ENCODE results near the gene MIOS.
A peak's percentile ranks its signal among the peaks of the same experiment; 100 is the strongest.

Gene MIOS

DNA sequence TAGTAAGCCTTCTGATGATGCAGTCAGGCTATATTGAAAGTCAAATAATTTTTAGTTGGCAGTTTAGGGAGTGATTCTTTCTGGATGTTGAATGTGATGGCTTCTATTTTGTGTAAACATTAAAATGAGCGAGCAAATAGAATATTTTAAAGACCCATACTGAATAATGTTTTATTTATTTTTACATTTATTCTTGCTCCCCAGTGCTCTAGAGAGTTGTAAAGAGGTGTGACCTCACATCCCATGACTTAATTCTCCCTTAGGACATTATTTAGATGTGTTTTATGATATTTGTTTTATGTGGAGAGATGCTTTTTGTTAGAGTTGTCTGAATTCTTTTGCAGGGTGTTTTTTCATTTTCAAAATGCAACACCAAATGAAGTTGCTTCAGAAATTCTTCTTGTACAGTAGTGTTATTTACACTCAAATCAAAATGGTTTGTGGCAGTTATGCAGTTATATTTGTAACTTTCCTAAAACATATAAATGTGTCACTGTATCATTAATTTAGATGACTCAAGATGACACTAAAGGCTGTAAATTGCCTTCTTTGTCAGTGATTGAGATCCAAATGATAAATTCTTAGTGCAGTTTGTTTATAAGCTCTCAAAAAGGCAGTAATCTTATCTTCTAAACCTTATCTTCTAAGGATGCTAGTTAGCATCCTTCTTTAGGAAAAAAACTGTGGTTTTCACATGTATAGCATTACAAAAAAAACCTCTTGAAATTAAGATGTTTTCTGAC lies 86.3 kb downstream of the MIOS start:
- Histone ChIP-seq H3K4me1 (ENCODE audit: control insufficient read depth, insufficient read depth, low read length) (peaks cover 15% of the 10 kb centered on the region), H3K27ac (ENCODE audit: extremely low read depth, low read depth, low read length) (no peak overlapping the region), H3K4me3 (ENCODE audit: low read depth, low read length) (no peak overlapping the region), H3K36me3 (ENCODE audit: control insufficient read depth in 2 of 2, insufficient read depth in 1 of 2, low read length in 2 of 2) (no peaks in the 10 kb centered on the region), H3K9me3 (ENCODE audit: control insufficient read depth, insufficient read depth, low read depth, low read length) (no peaks in the 10 kb centered on the region)
- ChIA-PET CTCF (interaction anchor here (0.7 to 1.6 kb wide), 6 partner anchors 8 to 537 kb away, joined by 3 to 4 read pairs (median 3); no protein-coding TSS in a partner anchor), POLR2A (no interaction called here)
- TF ChIP-seq ZNF23 (tag by site-specific recombination; IDR thresholded peaks at IDR 0.05; ENCODE audit: borderline replicate concordance) (no peak), BCL11A (tag by site-specific recombination; IDR thresholded peaks at IDR 0.05; ENCODE audit: low read depth) (no peak), SCRT1 (tag by site-specific recombination; IDR thresholded peaks at IDR 0.05; ENCODE audit: borderline replicate concordance) (no peak), ZNF341 (tag by site-specific recombination; IDR thresholded peaks at IDR 0.05; ENCODE audit: low read depth) (no peak), ZNF169 (tag by site-specific recombination; IDR thresholded peaks at IDR 0.05) (no peak), ZNF335 (tag by site-specific recombination; conservative IDR thresholded peaks at IDR 0.05) (peak; percentile 48; the same call in 1 of the 2 replicates), RBAK (tag by site-specific recombination; IDR thresholded peaks at IDR 0.05) (no peak), BCL11B (tag by site-specific recombination; IDR thresholded peaks at IDR 0.05; ENCODE audit: low read depth) (no peak), ZNF132 (tag by site-specific recombination; IDR thresholded peaks at IDR 0.05; ENCODE audit: borderline replicate concordance) (no peak), ZFHX2 (tag by site-specific recombination; conservative IDR thresholded peaks at IDR 0.05) (no peak), ZNF121 (tag by site-specific recombination; IDR thresholded peaks at IDR 0.05) (no peak), GLI2 (tag by site-specific recombination; IDR thresholded peaks at IDR 0.05; ENCODE audit: borderline replicate concordance, low read depth) (peak; percentile 28; the same call in 1 of the 2 replicates), ZNF19 (tag by site-specific recombination; IDR thresholded peaks at IDR 0.05; ENCODE audit: low read depth) (no peak), IKZF3 (tag by site-specific recombination; IDR thresholded peaks at IDR 0.05) (peak; percentile 49), ZNF223 (tag by site-specific recombination; IDR thresholded peaks at IDR 0.05) (no peak), ZNF629 (tag by site-specific recombination; IDR thresholded peaks at IDR 0.05) (peak; percentile 71; the same call in 1 of the 2 replicates), OSR2 (tag by site-specific recombination; IDR thresholded peaks at IDR 0.05) (peak; percentile 71), YY2 (tag by site-specific recombination; IDR thresholded peaks at IDR 0.05) (no peak), ZXDB (tag by site-specific recombination; IDR thresholded peaks at IDR 0.05) (peak; percentile 71), ZNF416 (tag by site-specific recombination; IDR thresholded peaks at IDR 0.05) (no peak), SP7 (tag by site-specific recombination; IDR thresholded peaks at IDR 0.05) (peak; percentile 16; the same call in 1 of the 2 replicates), KLF10 (tag by site-specific recombination; IDR thresholded peaks at IDR 0.05) (peak; percentile 46; the same call in 1 of the 2 replicates), TCF7L2 (IDR thresholded peaks at IDR 0.05; ENCODE audit: borderline replicate concordance, low read depth, low read length) (no peak), ZNF843 (tag by site-specific recombination; IDR thresholded peaks at IDR 0.05) (peak; percentile 84; the same call in 1 of the 2 replicates), SETDB1 (IDR thresholded peaks at IDR 0.05; ENCODE audit: insufficient read length, low read length) (no peak)
- TF ChIP-seq, protein P1, sequence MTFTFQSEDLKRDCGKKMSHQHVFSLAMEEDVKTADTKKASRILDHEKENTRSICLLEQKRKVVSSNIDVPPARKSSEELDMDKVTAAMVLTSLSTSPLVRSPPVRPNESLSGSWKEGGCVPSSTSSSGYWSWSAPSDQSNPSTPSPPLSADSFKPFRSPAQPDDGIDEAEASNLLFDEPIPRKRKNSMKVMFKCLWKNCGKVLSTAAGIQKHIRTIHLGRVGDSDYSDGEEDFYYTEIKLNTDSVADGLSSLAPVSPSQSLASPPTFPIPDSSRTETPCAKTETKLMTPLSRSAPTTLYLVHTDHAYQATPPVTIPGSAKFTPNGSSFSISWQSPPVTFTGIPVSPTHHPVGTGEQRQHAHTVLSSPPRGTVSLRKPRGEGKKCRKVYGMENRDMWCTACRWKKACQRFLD (tag by site-specific recombination; IDR thresholded peaks at IDR 0.05) = no peak
- TF ChIP-seq, protein P2, sequence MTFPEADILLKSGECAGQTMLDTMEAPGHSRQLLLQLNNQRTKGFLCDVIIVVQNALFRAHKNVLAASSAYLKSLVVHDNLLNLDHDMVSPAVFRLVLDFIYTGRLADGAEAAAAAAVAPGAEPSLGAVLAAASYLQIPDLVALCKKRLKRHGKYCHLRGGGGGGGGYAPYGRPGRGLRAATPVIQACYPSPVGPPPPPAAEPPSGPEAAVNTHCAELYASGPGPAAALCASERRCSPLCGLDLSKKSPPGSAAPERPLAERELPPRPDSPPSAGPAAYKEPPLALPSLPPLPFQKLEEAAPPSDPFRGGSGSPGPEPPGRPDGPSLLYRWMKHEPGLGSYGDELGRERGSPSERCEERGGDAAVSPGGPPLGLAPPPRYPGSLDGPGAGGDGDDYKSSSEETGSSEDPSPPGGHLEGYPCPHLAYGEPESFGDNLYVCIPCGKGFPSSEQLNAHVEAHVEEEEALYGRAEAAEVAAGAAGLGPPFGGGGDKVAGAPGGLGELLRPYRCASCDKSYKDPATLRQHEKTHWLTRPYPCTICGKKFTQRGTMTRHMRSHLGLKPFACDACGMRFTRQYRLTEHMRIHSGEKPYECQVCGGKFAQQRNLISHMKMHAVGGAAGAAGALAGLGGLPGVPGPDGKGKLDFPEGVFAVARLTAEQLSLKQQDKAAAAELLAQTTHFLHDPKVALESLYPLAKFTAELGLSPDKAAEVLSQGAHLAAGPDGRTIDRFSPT (tag by site-specific recombination; IDR thresholded peaks at IDR 0.05) = peak; percentile 69
- TF ChIP-seq, protein P3, sequence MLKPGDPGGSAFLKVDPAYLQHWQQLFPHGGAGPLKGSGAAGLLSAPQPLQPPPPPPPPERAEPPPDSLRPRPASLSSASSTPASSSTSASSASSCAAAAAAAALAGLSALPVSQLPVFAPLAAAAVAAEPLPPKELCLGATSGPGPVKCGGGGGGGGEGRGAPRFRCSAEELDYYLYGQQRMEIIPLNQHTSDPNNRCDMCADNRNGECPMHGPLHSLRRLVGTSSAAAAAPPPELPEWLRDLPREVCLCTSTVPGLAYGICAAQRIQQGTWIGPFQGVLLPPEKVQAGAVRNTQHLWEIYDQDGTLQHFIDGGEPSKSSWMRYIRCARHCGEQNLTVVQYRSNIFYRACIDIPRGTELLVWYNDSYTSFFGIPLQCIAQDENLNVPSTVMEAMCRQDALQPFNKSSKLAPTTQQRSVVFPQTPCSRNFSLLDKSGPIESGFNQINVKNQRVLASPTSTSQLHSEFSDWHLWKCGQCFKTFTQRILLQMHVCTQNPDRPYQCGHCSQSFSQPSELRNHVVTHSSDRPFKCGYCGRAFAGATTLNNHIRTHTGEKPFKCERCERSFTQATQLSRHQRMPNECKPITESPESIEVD (tag by site-specific recombination; IDR thresholded peaks at IDR 0.05) = peak; percentile 68
- TF ChIP-seq, protein P4, sequence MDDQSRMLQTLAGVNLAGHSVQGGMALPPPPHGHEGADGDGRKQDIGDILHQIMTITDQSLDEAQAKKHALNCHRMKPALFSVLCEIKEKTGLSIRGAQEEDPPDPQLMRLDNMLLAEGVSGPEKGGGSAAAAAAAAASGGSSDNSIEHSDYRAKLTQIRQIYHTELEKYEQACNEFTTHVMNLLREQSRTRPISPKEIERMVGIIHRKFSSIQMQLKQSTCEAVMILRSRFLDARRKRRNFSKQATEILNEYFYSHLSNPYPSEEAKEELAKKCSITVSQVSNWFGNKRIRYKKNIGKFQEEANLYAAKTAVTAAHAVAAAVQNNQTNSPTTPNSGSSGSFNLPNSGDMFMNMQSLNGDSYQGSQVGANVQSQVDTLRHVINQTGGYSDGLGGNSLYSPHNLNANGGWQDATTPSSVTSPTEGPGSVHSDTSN (CRISPR knock-in tag; IDR thresholded peaks at IDR 0.05) = no peak
- TF ChIP-seq, protein P5, sequence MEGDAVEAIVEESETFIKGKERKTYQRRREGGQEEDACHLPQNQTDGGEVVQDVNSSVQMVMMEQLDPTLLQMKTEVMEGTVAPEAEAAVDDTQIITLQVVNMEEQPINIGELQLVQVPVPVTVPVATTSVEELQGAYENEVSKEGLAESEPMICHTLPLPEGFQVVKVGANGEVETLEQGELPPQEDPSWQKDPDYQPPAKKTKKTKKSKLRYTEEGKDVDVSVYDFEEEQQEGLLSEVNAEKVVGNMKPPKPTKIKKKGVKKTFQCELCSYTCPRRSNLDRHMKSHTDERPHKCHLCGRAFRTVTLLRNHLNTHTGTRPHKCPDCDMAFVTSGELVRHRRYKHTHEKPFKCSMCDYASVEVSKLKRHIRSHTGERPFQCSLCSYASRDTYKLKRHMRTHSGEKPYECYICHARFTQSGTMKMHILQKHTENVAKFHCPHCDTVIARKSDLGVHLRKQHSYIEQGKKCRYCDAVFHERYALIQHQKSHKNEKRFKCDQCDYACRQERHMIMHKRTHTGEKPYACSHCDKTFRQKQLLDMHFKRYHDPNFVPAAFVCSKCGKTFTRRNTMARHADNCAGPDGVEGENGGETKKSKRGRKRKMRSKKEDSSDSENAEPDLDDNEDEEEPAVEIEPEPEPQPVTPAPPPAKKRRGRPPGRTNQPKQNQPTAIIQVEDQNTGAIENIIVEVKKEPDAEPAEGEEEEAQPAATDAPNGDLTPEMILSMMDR (tag by site-specific recombination; IDR thresholded peaks at IDR 0.05) = no peak
